DMS79 (cell line): Measurements from ENCODE around the gene TSEN15.
"Not testable (repeated sequence)": the region's sequence is repeated elsewhere in the genome, so short reads cannot be mapped to it uniquely, and the experiment has no call there.

Experiments
- DNase-seq: peaks from one replicate; lab custom pipeline; 2025; lab: John Stamatoyannopoulos, UW

The TSEN15 gene

GRCh38 chr1:184031409-184032107 lies 20.0 kb upstream of the TSEN15 start:
- DNase-seq: no peak

- DNase-seq: no peak
Measured at GRCh38 chr1:184032306-184032929, 19.1 kb upstream of the TSEN15 start.

GRCh38 chr1:184032930-184033418 lies 18.6 kb upstream of the TSEN15 start:
- no peak for DNase-seq

- DNase-seq: no peak
Measured at GRCh38 chr1:184033711-184034167, 17.8 kb upstream of the TSEN15 start.

GRCh38 chr1:184034761-184035379 lies 16.7 kb upstream of the TSEN15 start:
- no peak for DNase-seq

GRCh38 chr1:184035719-184036516 lies 15.6 kb upstream of the TSEN15 start:
- DNase-seq: no peak

GRCh38 chr1:184036517-184036949 lies 15.0 kb upstream of the TSEN15 start:
- no peak for DNase-seq

GRCh38 chr1:184037849-184038591 lies 13.5 kb upstream of the TSEN15 start:
- no peak for DNase-seq

- DNase-seq: no peak
Measured at GRCh38 chr1:184039126-184039525, 12.4 kb upstream of the TSEN15 start.

- DNase-seq: no peak
Measured at GRCh38 chr1:184041731-184042130, 9.8 kb upstream of the TSEN15 start.

GRCh38 chr1:184043315-184043714 lies 8.2 kb upstream of the TSEN15 start:
- DNase-seq: not testable (repeated sequence)

- DNase-seq: no peak
Measured at GRCh38 chr1:184044603-184045376, 6.7 kb upstream of the TSEN15 start.

GRCh38 chr1:184047541-184047940 lies 4.0 kb upstream of the TSEN15 start:
- DNase-seq: not testable (repeated sequence)

GRCh38 chr1:184048561-184049240 lies 2.8 kb upstream of the TSEN15 start:
- no peak for DNase-seq

- DNase-seq: no peak
Measured at GRCh38 chr1:184049291-184049690, 2.2 kb upstream of the TSEN15 start.

GRCh38 chr1:184049836-184050468 lies 1.6 kb upstream of the TSEN15 start:
- DNase-seq: no peak

GRCh38 chr1:184050636-184051035 lies 894 bp upstream of the TSEN15 start:
- DNase-seq: no peak

- no peak for DNase-seq
Measured at GRCh38 chr1:184051138-184051484, 419 bp upstream of the TSEN15 start.

- DNase-seq: no peak
Measured at GRCh38 chr1:184052194-184052559, 647 bp downstream of the TSEN15 start.

- no peak for DNase-seq
Measured at GRCh38 chr1:184052750-184053149, 1.2 kb downstream of the TSEN15 start.
